ENCODE data around the gene PIAS2. TPM values are rescaled to one million over a fixed set of nuclear protein-coding genes. Genes with fewer than 3 reads are reported as not detected.
A peak's percentile ranks its signal among the peaks of the same experiment; 100 is the strongest.
"Not testable (repeated sequence)": the region's sequence is repeated elsewhere in the genome, so short reads cannot be mapped to it uniquely, and the experiment has no call there.

Gene PIAS2, protein sequence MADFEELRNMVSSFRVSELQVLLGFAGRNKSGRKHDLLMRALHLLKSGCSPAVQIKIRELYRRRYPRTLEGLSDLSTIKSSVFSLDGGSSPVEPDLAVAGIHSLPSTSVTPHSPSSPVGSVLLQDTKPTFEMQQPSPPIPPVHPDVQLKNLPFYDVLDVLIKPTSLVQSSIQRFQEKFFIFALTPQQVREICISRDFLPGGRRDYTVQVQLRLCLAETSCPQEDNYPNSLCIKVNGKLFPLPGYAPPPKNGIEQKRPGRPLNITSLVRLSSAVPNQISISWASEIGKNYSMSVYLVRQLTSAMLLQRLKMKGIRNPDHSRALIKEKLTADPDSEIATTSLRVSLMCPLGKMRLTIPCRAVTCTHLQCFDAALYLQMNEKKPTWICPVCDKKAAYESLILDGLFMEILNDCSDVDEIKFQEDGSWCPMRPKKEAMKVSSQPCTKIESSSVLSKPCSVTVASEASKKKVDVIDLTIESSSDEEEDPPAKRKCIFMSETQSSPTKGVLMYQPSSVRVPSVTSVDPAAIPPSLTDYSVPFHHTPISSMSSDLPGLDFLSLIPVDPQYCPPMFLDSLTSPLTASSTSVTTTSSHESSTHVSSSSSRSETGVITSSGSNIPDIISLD
- total RNA-seq, result 10 to 100 TPM; 18.1 to 26.9 (median 25.4) TPM

DNA sequence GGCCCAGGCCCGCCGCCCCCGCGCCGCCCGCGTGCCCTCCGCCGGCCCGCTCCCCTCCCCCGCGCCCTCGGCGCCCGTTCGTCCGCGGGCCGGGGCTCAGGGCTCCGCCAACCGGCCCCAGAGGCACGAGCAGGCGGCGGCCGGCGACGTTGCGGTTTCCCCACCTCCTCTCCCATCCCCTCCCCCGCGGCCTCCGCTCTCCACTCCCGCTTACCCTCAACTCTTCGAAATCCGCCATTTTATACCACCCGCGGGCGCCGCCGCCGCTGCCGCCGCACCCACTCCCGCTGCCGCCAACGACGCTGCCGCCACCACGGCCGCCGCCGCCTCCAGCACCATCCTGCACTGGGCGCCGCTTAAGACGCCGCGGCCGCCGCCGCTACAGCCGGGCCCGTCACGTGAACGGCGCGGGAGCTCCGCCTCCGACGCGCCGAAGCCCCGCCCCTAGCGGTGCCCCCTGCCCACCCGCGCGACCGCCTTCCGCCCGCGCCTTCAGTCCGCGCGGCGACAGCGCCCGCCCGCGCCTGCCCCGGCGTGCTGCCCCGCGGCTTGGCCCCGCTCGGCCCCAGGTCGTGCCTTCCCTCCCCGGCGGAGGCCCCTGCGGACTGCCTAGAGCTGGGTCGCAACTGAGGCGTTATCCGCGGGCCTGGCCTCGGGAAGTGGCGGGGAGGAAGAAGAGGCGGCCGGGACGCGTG lies at the start of gene PIAS2, which contains the start of gene KATNAL2:
PIAS2 (minus strand) TSS at position 400 of the 695 bp plus-strand sequence; CDS start at position 238, 162 bp downstream.
KATNAL2 (plus strand) TSS at position 495 of the 695 bp plus-strand sequence. CDS start 29,271 bp downstream, outside the sequence.
- H3K36me3 ChIP-seq, result no peaks in the 10 kb centered on the region
- peak; percentile 92 for DNase-seq (ENCODE audit: extremely low spot score)
- no peaks in the 10 kb centered on the region for H3K9me3 ChIP-seq
- 3% methylated on average over 15 of the region's 107 CpGs for WGBS
- TF ChIP-seq, protein P1, sequence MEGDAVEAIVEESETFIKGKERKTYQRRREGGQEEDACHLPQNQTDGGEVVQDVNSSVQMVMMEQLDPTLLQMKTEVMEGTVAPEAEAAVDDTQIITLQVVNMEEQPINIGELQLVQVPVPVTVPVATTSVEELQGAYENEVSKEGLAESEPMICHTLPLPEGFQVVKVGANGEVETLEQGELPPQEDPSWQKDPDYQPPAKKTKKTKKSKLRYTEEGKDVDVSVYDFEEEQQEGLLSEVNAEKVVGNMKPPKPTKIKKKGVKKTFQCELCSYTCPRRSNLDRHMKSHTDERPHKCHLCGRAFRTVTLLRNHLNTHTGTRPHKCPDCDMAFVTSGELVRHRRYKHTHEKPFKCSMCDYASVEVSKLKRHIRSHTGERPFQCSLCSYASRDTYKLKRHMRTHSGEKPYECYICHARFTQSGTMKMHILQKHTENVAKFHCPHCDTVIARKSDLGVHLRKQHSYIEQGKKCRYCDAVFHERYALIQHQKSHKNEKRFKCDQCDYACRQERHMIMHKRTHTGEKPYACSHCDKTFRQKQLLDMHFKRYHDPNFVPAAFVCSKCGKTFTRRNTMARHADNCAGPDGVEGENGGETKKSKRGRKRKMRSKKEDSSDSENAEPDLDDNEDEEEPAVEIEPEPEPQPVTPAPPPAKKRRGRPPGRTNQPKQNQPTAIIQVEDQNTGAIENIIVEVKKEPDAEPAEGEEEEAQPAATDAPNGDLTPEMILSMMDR (IDR thresholded peaks at IDR 0.05), result peak in 1 of 3 experiments; percentile 7
- no peak for TF ChIP-seq EP300 (IDR thresholded peaks at IDR 0.05)
- TF ChIP-seq POLR2AphosphoS5 (IDR thresholded peaks at IDR 0.05), result peak; percentile 68 to 81
- TF ChIP-seq POLR2A (IDR thresholded peaks at IDR 0.05; ENCODE audit: low read depth), result peak; percentile 18
- no peaks in the 10 kb centered on the region for H3K27me3 ChIP-seq
- H3K4me1 ChIP-seq, result peaks cover 27 to 46% (median 33%) of the 10 kb centered on the region in 4 donors
- intact Hi-C loops (cut with DNase I), result loop anchor here (10.0 kb wide), 1 partner anchor 228 kb away; no protein-coding TSS in a partner anchor
- peak within 1 kb of the TSS; percentile 90 to 94 (median 92) for H3K27ac ChIP-seq (replicated peaks in 1 of 4)
- H3K4me3 ChIP-seq, result peak within 1 kb of the TSS; percentile 79 to 91 (median 83)

DNA sequence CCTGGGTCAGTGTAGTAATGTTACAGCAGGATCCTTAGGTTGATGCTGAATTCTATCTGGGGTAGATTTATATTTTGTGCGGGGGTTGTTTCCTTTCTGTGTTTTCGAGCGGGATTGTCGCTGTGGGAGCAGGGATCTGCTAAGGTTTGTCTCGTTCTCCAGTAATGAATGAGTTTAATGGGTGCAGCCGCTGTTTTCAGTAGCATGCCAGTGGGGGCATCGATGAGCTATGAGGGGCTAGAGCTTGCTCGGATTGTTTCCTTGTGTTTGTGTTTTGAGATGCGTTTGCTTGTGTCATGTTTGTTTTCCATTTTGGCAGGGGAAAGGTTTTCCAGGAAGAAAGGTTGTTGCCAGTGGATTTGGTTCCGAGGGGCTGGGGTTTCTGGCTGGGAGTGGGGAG lies 49.0 kb upstream of the PIAS2 start:
- H3K27me3 ChIP-seq; H3K4me3 ChIP-seq; intact Hi-C loops (cut with DNase I); H3K4me1 ChIP-seq; H3K27ac ChIP-seq (replicated peaks in 1 of 4); H3K9me3 ChIP-seq; DNase-seq (ENCODE audit: extremely low spot score); H3K36me3 ChIP-seq: not testable (repeated sequence)
- no CpG with 5 or more reads among the region's 10 CpGs for WGBS

DNA sequence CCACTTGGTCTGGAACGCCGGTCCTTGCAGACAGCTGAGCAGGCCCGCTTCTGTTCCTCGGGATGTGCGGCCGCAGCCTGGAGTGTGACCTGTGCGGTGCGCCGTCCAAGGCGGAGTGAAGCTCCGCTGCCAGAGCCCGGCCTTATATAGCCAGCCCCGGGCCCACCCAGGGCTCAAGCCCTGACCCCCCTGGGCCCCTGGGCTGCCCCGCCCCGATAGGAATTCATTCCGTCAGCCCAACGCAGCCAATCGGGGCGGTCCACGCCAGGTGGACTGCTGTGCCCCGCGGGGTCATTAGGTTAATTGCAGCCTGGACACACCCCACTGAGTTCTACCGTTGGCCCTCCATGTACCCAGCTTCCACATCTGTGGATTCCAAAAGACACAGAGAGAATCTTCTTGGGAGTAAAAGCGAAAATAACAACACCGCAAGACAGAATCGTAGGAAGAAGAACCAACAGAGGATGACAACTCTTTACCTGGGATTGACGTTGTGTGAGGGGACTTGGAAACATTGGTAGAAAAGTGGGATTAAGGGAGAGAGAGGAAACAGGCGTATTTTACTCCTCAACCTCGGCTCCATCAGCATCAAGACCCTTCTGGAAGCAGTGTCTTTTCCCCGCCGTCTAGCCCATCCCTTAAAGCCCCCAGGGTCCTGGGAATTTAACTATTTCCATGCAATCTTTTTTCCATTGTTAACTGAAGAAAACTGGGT lies 47.4 kb upstream of the PIAS2 start:
- H3K9me3 ChIP-seq; H3K27me3 ChIP-seq; H3K4me3 ChIP-seq; H3K27ac ChIP-seq (replicated peaks in 1 of 4); H3K36me3 ChIP-seq; intact Hi-C loops (cut with DNase I); H3K4me1 ChIP-seq; DNase-seq (ENCODE audit: extremely low spot score): not testable (repeated sequence)
- no CpG with 5 or more reads among the region's 31 CpGs for WGBS

DNA sequence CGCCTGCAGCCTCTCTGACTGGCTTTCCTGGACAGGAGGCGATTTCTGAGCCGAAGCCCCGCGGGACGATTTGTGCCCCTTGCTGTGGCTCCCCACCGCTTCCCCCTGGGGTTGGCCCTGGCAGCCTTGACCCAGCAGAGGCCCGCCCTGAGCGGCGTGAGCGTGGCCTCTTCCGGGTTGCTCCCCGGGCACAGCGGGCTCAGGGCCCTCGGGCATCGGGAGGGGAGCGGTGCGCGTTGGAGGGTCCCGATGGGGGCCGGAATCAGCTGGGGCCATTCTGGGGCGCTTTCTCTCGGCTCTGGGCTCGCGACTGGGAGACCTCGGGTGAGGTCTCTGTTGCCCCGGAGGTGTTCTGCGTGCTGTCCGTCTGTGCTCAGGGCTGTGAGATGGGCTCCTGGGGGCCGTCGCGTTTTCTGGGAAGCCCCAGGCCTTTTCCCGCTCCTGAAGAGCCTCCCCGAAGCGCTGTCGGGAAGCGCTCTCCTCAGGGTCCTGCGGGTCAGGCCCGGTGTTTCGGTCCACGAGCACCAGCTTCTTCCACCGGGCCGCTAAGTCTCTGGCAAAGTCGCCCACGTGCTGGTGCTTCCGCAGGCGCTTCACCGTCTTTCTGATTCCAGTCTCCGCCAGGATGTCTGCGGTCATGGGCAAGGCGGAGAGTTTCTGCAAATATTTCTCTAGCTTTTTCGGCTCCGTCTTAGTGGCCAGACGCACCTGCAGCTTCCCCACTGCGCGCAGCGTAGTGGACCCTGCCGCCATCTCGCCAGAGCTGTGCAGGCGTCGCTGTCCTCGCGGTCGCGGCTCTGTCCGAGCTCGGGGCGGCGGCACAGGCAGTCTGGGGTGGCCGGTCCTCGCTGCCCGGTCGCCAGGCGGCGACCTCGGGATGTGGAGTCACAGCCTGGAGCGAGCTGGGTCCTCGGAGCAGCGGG lies 46.6 kb upstream of the PIAS2 start:
- H3K4me1 ChIP-seq; H3K4me3 ChIP-seq; H3K27me3 ChIP-seq; intact Hi-C loops (cut with DNase I); H3K9me3 ChIP-seq; H3K36me3 ChIP-seq; H3K27ac ChIP-seq (replicated peaks in 1 of 4); DNase-seq (ENCODE audit: extremely low spot score): not testable (repeated sequence)
- WGBS, result no CpG with 5 or more reads among the region's 79 CpGs

DNA sequence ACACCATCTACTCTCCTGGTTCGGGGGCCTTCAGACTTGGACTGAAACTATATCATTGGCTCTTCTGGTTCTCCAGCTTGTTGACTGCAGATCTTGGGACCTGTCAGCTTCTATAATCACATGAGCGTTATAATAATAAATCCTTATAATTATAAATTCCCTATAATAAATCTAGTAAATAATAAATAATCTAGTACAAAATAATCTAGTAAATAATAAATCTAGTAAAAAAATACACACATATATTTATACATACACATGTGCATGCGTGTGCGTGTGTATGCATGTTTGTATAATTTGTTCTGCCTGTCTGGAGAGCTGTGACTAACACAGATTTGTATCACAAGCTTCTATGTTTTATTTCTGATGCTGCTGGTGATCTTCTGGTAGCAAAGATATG lies 40.9 kb upstream of the PIAS2 start:
- no peaks in the 10 kb centered on the region for H3K27me3 ChIP-seq
- no peak overlapping the region for H3K27ac ChIP-seq (replicated peaks in 1 of 4)
- intact Hi-C loops (cut with DNase I), result no loop called here
- no peak for TF ChIP-seq POLR2A (IDR thresholded peaks at IDR 0.05; ENCODE audit: low read depth)
- no peak for TF ChIP-seq POLR2AphosphoS5 (IDR thresholded peaks at IDR 0.05)
- TF ChIP-seq EP300 (IDR thresholded peaks at IDR 0.05), result no peak
- TF ChIP-seq, protein P1 (IDR thresholded peaks at IDR 0.05), result no peak
- H3K36me3 ChIP-seq, result no peaks in the 10 kb centered on the region
- WGBS, result 85% methylated on average over 4 of the region's 4 CpGs
- no peak for DNase-seq (ENCODE audit: extremely low spot score)
- H3K4me3 ChIP-seq, result no peak overlapping the region
- H3K9me3 ChIP-seq, result no peaks in the 10 kb centered on the region
- no peaks in the 10 kb centered on the region for H3K4me1 ChIP-seq
